GM12872 (cell line): Measurements from ENCODE around the gene LENG9.

Source experiments
- CTCF ChIP-seq: IDR thresholded peaks from 3 replicates; pipeline ENCODE4 v1.5.1; 2011; ENCODE audit warnings: low read depth, mild to moderate bottlenecking, low read length, moderate library complexity; ENCODE audit not compliant: insufficient read depth

LENG9 gene

GRCh38 chr19:54455786-54456422, 7.7 kb downstream of the LENG9 start:
- TF ChIP-seq CTCF = no peak

GRCh38 chr19:54454781-54455675, 8.6 kb downstream of the LENG9 start:
- TF ChIP-seq CTCF = no peak

- no peak for TF ChIP-seq CTCF
Observed at GRCh38 chr19:54453921-54454780, 9.4 kb downstream of the LENG9 start.

- no peak for TF ChIP-seq CTCF
Observed at GRCh38 chr19:54452626-54453025, 11.0 kb downstream of the LENG9 start.

- TF ChIP-seq CTCF = no peak
Observed at GRCh38 chr19:54451997-54452396, 11.6 kb downstream of the LENG9 start.

GRCh38 chr19:54451331-54451871, 12.2 kb downstream of the LENG9 start:
- TF ChIP-seq CTCF = no peak

- no peak for TF ChIP-seq CTCF
Observed at GRCh38 chr19:54449701-54450069, 13.9 kb downstream of the LENG9 start.
